GM21447 (cell line): ENCODE results near the gene EVI5.

Experiments used
- ATAC-seq: cut with Tn5 transposase; IDR thresholded peaks from one replicate; pipeline ENCODE4 v1.9.1; 2021; ENCODE audit not compliant: unreplicated experiment

Gene EVI5

GRCh38 chr1:92784639-92785500, at the start of gene EVI5:
EVI5 (minus strand) TSS chr1:92785108; CDS start chr1:92736546, 48,562 bp downstream.
- ATAC-seq: peak; percentile 85

- no peak for ATAC-seq
These were observed 49.7 kb upstream of the EVI5 start for GRCh38 chr1:92834617-92835016.

- no peak for ATAC-seq
These were observed 48.9 kb upstream of the EVI5 start for GRCh38 chr1:92833840-92834239.

GRCh38 chr1:92832537-92833114, 47.7 kb upstream of the EVI5 start:
- ATAC-seq: peak; percentile 5

GRCh38 chr1:92831762-92832536, 47.0 kb upstream of the EVI5 start, which contains the start of gene RPL5:
RPL5 (plus strand) TSS chr1:92832040; CDS start chr1:92832115, 75 bp downstream.
- peak; percentile 88 for ATAC-seq

- ATAC-seq: no peak
These were observed 46.5 kb upstream of the EVI5 start for GRCh38 chr1:92831368-92831761.

- no peak for ATAC-seq
These were observed 41.9 kb upstream of the EVI5 start for GRCh38 chr1:92826792-92827191.

GRCh38 chr1:92822879-92823278, 38.0 kb upstream of the EVI5 start:
- ATAC-seq: no peak

GRCh38 chr1:92820551-92820950, 35.6 kb upstream of the EVI5 start:
- no peak for ATAC-seq

GRCh38 chr1:92820024-92820423, 35.1 kb upstream of the EVI5 start:
- ATAC-seq: no peak

GRCh38 chr1:92817986-92818764, 33.3 kb upstream of the EVI5 start:
- ATAC-seq: peak; percentile 57

- no peak for ATAC-seq
These were observed 32.3 kb upstream of the EVI5 start for GRCh38 chr1:92817137-92817697.

GRCh38 chr1:92816732-92817131, 31.8 kb upstream of the EVI5 start:
- no peak for ATAC-seq

GRCh38 chr1:92808381-92808780, 23.5 kb upstream of the EVI5 start:
- no peak for ATAC-seq

- no peak for ATAC-seq
These were observed 20.3 kb upstream of the EVI5 start for GRCh38 chr1:92805216-92805615.

GRCh38 chr1:92804721-92805201, 19.9 kb upstream of the EVI5 start:
- ATAC-seq: no peak

GRCh38 chr1:92803140-92803887, 18.4 kb upstream of the EVI5 start:
- no peak for ATAC-seq

GRCh38 chr1:92797961-92798360, 13.1 kb upstream of the EVI5 start:
- no peak for ATAC-seq

GRCh38 chr1:92797297-92797696, 12.4 kb upstream of the EVI5 start:
- no peak for ATAC-seq

GRCh38 chr1:92795166-92795565, 10.3 kb upstream of the EVI5 start:
- no peak for ATAC-seq
